Heart left ventricle (tissue), 16 donors: ENCODE measurements around the gene ABHD16A. TPM values are rescaled to one million over a fixed set of nuclear protein-coding genes. Genes with fewer than 3 reads are reported as not detected.

Source experiments
- ATAC-seq, 4 donors: fragments of 200-7000 bp; cut with Tn5 transposase; one replicate each; pipeline ENCODE4 v1.9.1; 2020 to 2022; ENCODE audit warnings: moderate library complexity in 4 of 4, mild to moderate bottlenecking in 3 of 4, moderate number of reproducible peaks in 1 of 4
- DNase-seq, 5 donors: peaks; one replicate each; pipeline ENCODE4 v3.0.0-alpha.2; 2020
- H3K27ac ChIP-seq, 12 donors: fragments of 200-600 bp; sonication (generic) in 4 of 12; one replicate each; pipeline versions ENCODE4 v1.5.0 to v1.8.0; 2016 to 2022; ENCODE audit warnings: mild to moderate bottlenecking in 2 of 12
- H3K27me3 ChIP-seq, 9 donors: fragments of 200-600 bp; sonication (generic) in 2 of 9; one replicate each; pipeline versions ENCODE4 v1.5.1 to v1.8.0; 2016 to 2022; ENCODE audit warnings: mild to moderate bottlenecking in 3 of 9
- H3K36me3 ChIP-seq, 9 donors: fragments of 200-600 bp; sonication (generic) in 2 of 9; one replicate each; pipeline versions ENCODE4 v1.5.0 to v1.8.0; 2018 to 2022; ENCODE audit warnings: mild to moderate bottlenecking in 2 of 9
- H3K4me1 ChIP-seq, 12 donors: fragments of 200-600 bp; sonication (generic) in 4 of 12; one replicate each; pipeline versions ENCODE4 v1.5.0 to v1.8.0; 2016 to 2022; ENCODE audit warnings: mild to moderate bottlenecking in 3 of 12
- H3K4me3 ChIP-seq, 12 donors: fragments of 200-600 bp; sonication (generic) in 4 of 12; one replicate each; pipeline versions ENCODE4 v1.5.0 to v1.8.0; 2017 to 2022; ENCODE audit warnings: mild to moderate bottlenecking in 9 of 12, moderate library complexity in 4 of 12
- H3K9me3 ChIP-seq, 12 donors: fragments of 200-600 bp; sonication (generic) in 4 of 12; one replicate each; pipeline versions ENCODE4 v1.5.0 to v1.8.0; 2016 to 2022; ENCODE audit warnings: mild to moderate bottlenecking in 1 of 12
- POLR2A ChIP-seq, 2 donors: fragments of 450-650 bp; IDR thresholded peaks; one replicate each; pipeline ENCODE4 v1.6.1; 2017; ENCODE audit warnings: antibody characterized with exemption in 2 of 2, mild to moderate bottlenecking in 2 of 2, moderate library complexity in 2 of 2
- WGBS, 4 donors: extraction: QIAGEN DNeasy Blood & Tissue Kit in 2 of 4; methylation state at CpG; one replicate each; pipeline versions ENCODE4 v1.1.5 to v1.1.7; 2013 to 2018; 5-methylcytosine and 5-hydroxymethylcytosine counted together
- intact Hi-C, 10 donors: fragments of 100-400 bp; cut with DNase I; formaldehyde crosslinking; loops; one replicate each; pipeline versions ENCODE4 v1.11.1 to v1.14.2; 2022
- polyA plus RNA-seq, 2 donors: library from polyadenylated mRNA; stranded (reverse); fragments of 200-250 nt; gene quantifications; one replicate each; pipeline ENCODE4 v1.2.3, GENCODE V29; 2013
- total RNA-seq, 9 donors: library from RNA; depleted of rRNA in 2 of 9; stranded (reverse); fragments of >200 nt in 2 of 9; fragmentation: NEBNext Ultra II Directional in 3 of 9; extraction: Animal tissue kit (Norgen Biotek cat#: 25700) in 3 of 9; gene quantifications; one replicate each; pipeline versions ENCODE4 v1.1.0 to v1.2.4, GENCODE V29; 2016 to 2023
- TF ChIP-seq, protein P1 (sequence below), 12 donors: fragments of 200-600 bp; sonication (generic) in 4 of 12; IDR thresholded peaks; one replicate each; pipeline versions ENCODE4 v1.5.0 to v1.8.0; 2018 to 2022; ENCODE audit warnings: antibody characterized with exemption in 12 of 12, mild to moderate bottlenecking in 5 of 12
- donor health status: ischemic (EF 13 %, LVEDD 7.1; RV severe dilation, severe dysfunction).
- donor health status: healthy with polysubstance abuse.
- donor health status: DM: no; HTN: yes; CAD: no.
- donor health status: DM: no; HTN: no; CAD: no.
- donor health status: ischemic (EF 25% LVEDD 6.9; RV normal size, moderate dysfunction).
- donor health status: ischemic (EF 25% LVEDD 5.7; RV mildly dilated, moderate dysfunction).
- donor health status: healthy.
- donor health status: DM: yes; HTN: yes; CAD: no.
- donor health status: ischemic (EF 35%, LVEDD 5.7; RV mildly dilated, moderate dysfunction).
- donor health status: nonischemic (EF 11% LVEDD 7.7; RV severe dilation, severe dysfunction).
- donor health status: DM: yes; HTN: yes; CAD: no.
- donor health status: PGD.
- donor health status: ischemic (EF 29% LVEDD 5.4; RV normal size, mild dysfunction).
- donor health status: nonischemic (EF 23%, LVEDD 6.1; RV moderate dilation, normal function).

The ABHD16A gene
- total and polyA plus RNA-seq, 11 donors, result 16.5 to 54.7 (median 27.4) TPM

DNA sequence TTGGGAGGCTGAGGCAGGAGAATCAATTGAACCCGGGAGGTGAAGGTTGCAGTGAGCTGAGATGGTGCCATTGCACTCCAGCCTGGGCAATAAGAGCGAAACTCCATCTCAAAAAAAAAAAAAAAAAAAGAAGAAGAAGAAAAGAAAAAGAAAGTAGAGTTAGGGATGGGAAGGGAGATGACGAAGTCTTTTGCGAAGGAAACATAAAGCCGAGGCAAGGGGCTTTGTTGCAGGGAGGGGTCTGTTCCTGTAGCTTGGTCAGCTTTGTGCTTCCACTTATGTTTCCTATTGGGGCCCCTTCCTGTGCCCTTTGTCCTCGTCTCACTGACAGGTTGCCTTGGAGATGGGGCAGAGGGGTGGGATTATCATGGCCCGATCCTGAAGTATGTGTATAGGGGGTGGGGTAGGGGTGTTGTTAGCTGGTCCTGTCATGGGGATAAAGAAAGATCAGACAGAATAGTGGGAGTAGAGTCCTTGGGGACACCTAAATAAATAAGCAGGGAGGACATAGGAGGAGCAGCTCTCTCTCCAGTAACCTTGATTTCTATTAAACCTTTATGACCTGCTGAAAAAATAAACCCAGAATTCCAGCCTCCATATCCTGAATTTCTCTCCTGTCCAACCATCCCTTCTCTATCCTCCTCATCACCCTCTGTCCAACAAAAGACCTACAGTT is 34.3 kb upstream of the ABHD16A start:
- no peaks in the 10 kb centered on the region for H3K27me3 ChIP-seq
- peaks cover 5 to 63% (median 47%) of the 10 kb centered on the region in 12 donors for H3K4me1 ChIP-seq
- peak overlapping the region; percentile 67 to 99 (median 92) for H3K27ac ChIP-seq
- TF ChIP-seq POLR2A (IDR thresholded peaks at IDR 0.05), result peak in 1 of 2 donors; percentile 20
- TF ChIP-seq, protein P1, sequence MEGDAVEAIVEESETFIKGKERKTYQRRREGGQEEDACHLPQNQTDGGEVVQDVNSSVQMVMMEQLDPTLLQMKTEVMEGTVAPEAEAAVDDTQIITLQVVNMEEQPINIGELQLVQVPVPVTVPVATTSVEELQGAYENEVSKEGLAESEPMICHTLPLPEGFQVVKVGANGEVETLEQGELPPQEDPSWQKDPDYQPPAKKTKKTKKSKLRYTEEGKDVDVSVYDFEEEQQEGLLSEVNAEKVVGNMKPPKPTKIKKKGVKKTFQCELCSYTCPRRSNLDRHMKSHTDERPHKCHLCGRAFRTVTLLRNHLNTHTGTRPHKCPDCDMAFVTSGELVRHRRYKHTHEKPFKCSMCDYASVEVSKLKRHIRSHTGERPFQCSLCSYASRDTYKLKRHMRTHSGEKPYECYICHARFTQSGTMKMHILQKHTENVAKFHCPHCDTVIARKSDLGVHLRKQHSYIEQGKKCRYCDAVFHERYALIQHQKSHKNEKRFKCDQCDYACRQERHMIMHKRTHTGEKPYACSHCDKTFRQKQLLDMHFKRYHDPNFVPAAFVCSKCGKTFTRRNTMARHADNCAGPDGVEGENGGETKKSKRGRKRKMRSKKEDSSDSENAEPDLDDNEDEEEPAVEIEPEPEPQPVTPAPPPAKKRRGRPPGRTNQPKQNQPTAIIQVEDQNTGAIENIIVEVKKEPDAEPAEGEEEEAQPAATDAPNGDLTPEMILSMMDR (IDR thresholded peaks at IDR 0.05), result no peak
- ATAC-seq (no peak), DNase-seq (no peak)
- H3K9me3 ChIP-seq, result no peaks in the 10 kb centered on the region
- intact Hi-C loops, result loop anchor here in 4 of 10 donors (5.0 to 10.0 kb wide), 5 partner anchors 35 to 97 kb away; partner anchors contain the start of genes ABHD16A (in 1 of the 4), HSPA1B (in 1 of the 4) and VARS1 (in 1 of the 4)
- peak overlapping the region in 6 of 12 donors; percentile 65 to 91 (median 84) for H3K4me3 ChIP-seq
- H3K36me3 ChIP-seq, result peaks cover under 1 to 27% (median 17%) of the 10 kb centered on the region in 9 donors
- WGBS, 4 donors, result 53 to 61% (median 57%) methylated on average over 7 of the region's 7 CpGs

DNA sequence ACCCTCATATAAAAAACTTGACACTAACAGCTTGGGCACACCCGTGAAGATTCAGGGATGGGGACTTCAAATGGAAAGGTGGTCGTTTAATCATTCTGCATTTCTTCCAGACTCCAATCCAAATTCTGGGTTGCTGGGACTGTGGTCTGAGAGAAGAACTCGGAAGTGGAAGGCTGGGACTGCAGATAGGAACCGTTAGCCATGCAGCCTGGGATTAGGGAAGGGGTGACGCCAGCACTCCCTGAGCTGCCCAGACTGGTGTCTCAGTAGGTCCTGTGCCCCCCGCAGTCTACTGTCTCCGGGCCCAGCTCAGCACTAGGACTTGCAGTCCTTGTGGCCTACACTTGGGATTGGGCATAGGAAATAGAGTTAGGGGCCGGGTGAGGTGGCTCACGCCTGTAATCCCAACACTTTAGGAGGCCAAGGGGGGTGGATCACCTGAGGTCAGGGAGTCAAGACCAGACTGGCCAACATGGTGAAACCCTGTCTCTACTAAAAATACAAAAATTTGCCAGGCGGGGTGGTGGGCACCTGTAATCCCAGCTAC is 33.7 kb upstream of the ABHD16A start:
- no peaks in the 10 kb centered on the region for H3K9me3 ChIP-seq
- intact Hi-C loops, result loop anchor here in 4 of 10 donors (5.0 to 10.0 kb wide), 5 partner anchors 35 to 98 kb away; partner anchors contain the start of genes ABHD16A (in 1 of the 4), HSPA1B (in 1 of the 4) and VARS1 (in 1 of the 4)
- ATAC-seq (no peak), DNase-seq (peak in 1 of 5 donors; percentile 30)
- H3K27ac ChIP-seq, result peak overlapping the region; percentile 67 to 99 (median 92)
- TF ChIP-seq POLR2A (IDR thresholded peaks at IDR 0.05), result no peak
- H3K36me3 ChIP-seq, result peaks cover 3 to 32% (median 23%) of the 10 kb centered on the region in 9 donors
- H3K4me1 ChIP-seq, result peaks cover 5 to 69% (median 49%) of the 10 kb centered on the region in 12 donors
- H3K27me3 ChIP-seq, result no peaks in the 10 kb centered on the region
- peak overlapping the region; percentile 40 to 91 (median 78) for H3K4me3 ChIP-seq
- 44 to 51% (median 46%) methylated on average over 10 of the region's 10 CpGs for WGBS, 4 donors

DNA sequence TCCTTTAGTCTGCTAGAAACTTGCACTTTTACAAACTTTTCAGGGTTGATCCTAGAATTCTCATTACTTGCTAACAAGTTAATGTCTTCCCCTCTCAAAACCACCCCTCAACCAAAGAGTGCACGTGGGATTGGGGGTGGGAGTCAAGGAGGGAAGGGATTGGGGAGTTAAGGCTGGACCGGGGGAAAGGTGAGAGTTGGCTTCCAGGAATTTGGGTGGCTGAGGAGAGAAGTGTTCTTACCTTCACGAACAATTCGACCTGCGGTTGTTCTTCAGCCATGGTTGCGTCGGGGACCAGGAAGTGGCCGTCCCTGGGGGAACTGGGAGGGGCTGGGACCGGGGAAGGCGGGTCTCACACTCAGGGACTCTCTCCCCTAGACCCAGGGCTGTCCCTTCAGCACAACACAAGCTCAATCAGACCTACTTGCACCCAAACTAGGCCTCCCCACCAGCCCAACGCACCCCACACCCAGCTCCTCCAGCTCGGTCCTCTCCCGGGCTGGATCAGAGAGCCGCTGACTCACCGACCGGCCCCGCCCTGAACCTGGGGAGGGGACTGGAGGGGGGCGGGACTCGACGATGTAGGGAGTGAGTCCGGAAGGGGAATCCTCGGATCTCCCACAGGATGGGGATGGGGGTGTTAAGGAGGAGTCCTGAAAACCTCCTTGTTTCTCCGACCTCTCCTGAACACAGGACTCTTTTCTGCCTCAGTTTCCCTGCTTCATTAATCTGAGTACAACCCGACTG is 33.1 kb upstream of the ABHD16A start, which contains the start of gene CLIC1:
CLIC1 (minus strand) TSS at position 510 of the 747 bp plus-strand sequence; CDS start at position 280, 230 bp downstream.
- intact Hi-C loops, result loop anchor here in 4 of 10 donors (5.0 to 10.0 kb wide), 5 partner anchors 34 to 99 kb away; partner anchors contain the start of genes ABHD16A (in 1 of the 4), HSPA1B (in 1 of the 4) and VARS1 (in 1 of the 4)
- WGBS, 4 donors, result 0 to 2% (median 1%) methylated on average over 18 to 24 of the region's 24 CpGs
- Histone ChIP-seq H3K36me3 (peaks cover 3 to 34% (median 29%) of the 10 kb centered on the region in 9 donors), H3K27ac (peak within 1 kb of the TSS; percentile 69 to 99 (median 92)), H3K27me3 (no peaks in the 10 kb centered on the region), H3K4me3 (peak within 1 kb of the TSS; percentile 40 to 91 (median 78)), H3K9me3 (no peaks in the 10 kb centered on the region), H3K4me1 (peaks cover 5 to 75% (median 49%) of the 10 kb centered on the region in 12 donors)
- peak; percentile 87 to 92 (median 89) for DNase-seq
- TF ChIP-seq, protein P1 (IDR thresholded peaks at IDR 0.05), result no peak
- TF ChIP-seq POLR2A (IDR thresholded peaks at IDR 0.05), result peak in 1 of 2 donors; percentile 95
- ATAC-seq, result peak; percentile 44 to 75 (median 70)

DNA sequence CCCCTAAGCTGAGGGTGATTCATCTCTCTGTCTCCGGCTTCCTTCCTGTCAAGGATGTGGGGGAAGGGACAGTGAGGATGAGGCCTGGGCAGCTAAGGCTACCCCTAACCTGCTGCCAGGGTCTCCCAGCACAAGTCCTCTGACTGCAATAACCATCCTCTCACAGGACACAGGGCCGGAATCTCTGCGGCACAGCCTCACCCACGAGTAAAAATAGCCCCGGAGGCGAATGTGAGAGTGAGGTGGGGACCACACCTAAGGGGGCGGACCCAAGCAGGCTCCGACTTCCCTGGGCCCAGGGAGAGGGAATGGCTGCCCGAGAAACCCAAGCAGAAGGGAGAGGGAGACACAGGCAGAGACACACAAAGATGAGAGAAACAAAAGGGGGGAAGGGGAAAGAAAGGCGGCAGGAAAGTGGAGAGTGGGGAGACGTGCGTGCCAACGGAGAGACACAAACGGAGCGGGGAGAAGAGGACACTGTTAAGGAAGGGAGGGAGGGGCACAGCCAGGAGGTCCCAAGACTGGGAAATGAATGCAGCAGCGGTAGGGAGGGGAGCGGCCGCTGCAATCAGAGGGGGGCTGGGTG is 31.8 kb upstream of the ABHD16A start:
- H3K4me3 ChIP-seq, result peak overlapping the region; percentile 40 to 91 (median 78)
- H3K27ac ChIP-seq, result peak overlapping the region; percentile 66 to 99 (median 92)
- no peaks in the 10 kb centered on the region for H3K27me3 ChIP-seq
- WGBS, 4 donors, result 0 to 3% (median 1%) methylated on average over 18 of the region's 18 CpGs
- peak in 1 of 2 donors; percentile 53 for TF ChIP-seq POLR2A (IDR thresholded peaks at IDR 0.05)
- TF ChIP-seq, protein P1 (IDR thresholded peaks at IDR 0.05), result no peak
- peak; percentile 60 to 77 (median 73) for DNase-seq
- H3K4me1 ChIP-seq, result peaks cover 5 to 77% (median 47%) of the 10 kb centered on the region in 12 donors
- ATAC-seq, result peak in 3 of 4 donors; percentile 35 to 50 (median 39)
- H3K36me3 ChIP-seq, result peaks cover 3 to 44% (median 37%) of the 10 kb centered on the region in 9 donors
- no peaks in the 10 kb centered on the region for H3K9me3 ChIP-seq
- intact Hi-C loops, result loop anchor here in 7 of 10 donors (5.0 to 10.0 kb wide), 8 partner anchors 32 to 100 kb away; partner anchors contain the start of genes ABHD16A (in 1 of the 7), HSPA1B (in 1 of the 7) and VARS1 (in 1 of the 7)
